GM19324 (cell line): ENCODE data around the gene GJA8.
A peak's percentile ranks its signal among the peaks of the same experiment; 100 is the strongest.
"Not testable (repeated sequence)": the region's sequence is repeated elsewhere in the genome, so short reads cannot be mapped to it uniquely, and the experiment has no call there.

Source experiments
- ATAC-seq: cut with Tn5 transposase; IDR thresholded peaks from one replicate; pipeline ENCODE4 v1.9.1; 2021; ENCODE audit warnings: mild to moderate bottlenecking, moderate library complexity; ENCODE audit not compliant: unreplicated experiment, low FRiP score

GJA8 gene

DNA sequence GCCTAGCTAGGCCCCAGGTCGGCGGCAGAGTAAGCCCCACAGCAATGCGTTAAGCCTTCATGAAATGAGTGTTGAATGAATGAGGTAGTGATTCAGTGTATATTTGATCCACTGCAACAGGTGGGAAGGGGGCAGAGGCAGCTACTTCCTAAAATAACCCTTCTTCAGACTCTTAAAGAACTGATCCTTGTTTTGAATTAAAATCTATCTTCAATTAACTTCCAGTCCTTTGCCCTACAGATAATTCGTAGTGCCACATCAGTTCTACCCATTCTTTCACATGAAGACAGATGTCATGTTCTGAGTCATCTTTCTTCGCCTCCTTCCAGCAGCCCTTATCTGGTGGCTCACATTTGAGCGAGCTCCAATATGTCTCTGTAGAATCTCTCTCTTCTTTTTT lies 24.6 kb downstream of the GJA8 start:
- ATAC-seq: not testable (repeated sequence)

- not testable (repeated sequence) for ATAC-seq
Observed at GRCh38 chr1:147927689-147928088, 25.1 kb downstream of the GJA8 start.

DNA sequence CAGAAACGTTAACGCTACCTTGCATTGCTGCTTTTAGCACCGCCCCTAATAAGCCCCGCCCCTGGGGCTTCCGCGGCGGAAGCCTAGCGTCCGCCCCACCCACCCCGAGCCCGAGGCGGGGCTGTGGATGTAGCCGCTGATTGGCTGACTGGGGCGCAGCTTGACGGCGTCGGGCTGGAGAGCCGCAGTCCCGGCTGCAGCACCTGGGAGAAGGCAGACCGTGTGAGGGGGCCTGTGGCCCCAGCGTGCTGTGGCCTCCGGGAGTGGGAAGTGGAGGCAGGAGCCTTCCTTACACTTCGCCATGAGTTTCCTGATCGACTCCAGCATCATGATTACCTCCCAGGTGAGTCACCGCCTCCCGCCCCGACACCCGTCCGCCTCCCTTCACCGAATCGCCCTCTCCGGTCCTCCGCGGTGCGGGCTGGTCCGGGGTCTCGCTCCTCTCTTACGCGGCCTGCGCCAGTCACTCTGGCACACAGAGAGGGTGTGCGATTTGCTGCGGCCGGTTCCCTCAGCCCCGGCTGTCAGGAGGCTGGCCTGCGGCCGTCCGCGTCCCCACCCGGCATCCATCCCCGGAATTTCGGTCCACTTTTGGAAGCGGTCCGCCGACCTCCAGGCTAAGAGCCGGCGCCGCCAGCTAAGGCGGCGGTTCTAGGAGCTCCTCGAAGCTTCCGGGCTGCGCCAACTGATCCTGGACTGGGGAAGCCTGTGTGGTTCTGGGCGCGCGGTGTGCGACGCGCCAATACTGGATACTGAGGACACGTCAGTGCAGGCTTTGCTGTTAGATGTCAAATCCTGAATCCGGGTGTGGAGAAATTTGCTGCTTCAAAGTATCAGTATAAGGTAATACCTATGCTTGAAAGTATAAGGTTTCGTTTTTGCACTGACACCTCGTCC lies 25.9 kb downstream of the GJA8 start, which contains the start of gene GPR89B:
Gene GPR89B, plus strand, starts transcription at position 185 of the 897 bp plus-strand sequence. Its CDS starts 117 bp downstream, at position 302.
- peak; percentile 97 for ATAC-seq

DNA sequence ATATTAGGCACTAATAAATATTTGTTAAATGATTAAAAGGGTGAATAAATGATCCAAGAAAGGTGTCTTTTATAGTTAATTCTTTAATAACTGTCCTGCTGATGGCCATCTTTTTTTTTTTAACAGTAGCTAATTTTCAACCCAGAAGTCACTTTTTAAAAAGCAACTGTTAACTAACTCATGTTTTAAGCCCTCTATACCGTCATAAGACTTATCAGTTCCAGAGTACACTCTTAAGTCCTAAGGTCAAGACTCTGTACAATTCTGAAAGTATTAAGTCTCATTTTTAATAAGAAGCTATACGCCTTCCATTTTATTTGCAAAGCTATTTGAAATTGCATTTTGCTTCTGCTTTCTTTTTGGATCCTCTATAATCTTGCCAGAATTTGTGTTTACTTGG lies 28.5 kb downstream of the GJA8 start:
- not testable (repeated sequence) for ATAC-seq

GRCh38 chr1:147935296-147935695 lies 32.7 kb downstream of the GJA8 start:
- ATAC-seq: not testable (repeated sequence)

GRCh38 chr1:147940456-147940855 lies 37.9 kb downstream of the GJA8 start:
- not testable (repeated sequence) for ATAC-seq

GRCh38 chr1:147942563-147942962 lies 40.0 kb downstream of the GJA8 start:
- not testable (repeated sequence) for ATAC-seq

- not testable (repeated sequence) for ATAC-seq
Observed at GRCh38 chr1:147949517-147949916, 46.9 kb downstream of the GJA8 start.
